ENCODE measurements around the gene PIGC.
"Not testable (repeated sequence)": the region's sequence is repeated elsewhere in the genome, so short reads cannot be mapped to it uniquely, and the experiment has no call there.

Gene PIGC

DNA sequence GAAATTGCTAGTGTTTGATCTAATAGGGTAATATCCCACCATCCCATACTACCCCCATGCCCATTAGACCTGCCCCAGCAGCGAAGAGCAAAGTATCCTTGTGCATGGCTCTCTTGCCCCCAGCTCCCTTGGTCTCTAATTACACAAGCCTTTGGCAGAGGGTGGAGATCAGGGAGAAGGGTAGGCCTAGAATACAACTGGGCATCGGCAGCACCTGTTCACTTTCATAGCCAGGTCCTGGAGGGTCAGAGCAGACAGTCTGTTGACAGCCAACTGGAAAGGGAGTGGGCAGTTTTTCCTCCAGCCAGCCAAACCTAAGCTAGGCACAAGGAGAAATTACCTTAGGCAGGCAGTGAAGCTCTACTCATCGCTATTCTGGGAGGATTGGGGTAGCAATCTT, 2.7 kb upstream of the PIGC start:
- H3K4me3 ChIP-seq (ENCODE audit: control insufficient read depth, low read depth, low read length) = no peak overlapping the region
- DNase-seq (ENCODE audit: low read depth) = no peak
- TF ChIP-seq, protein P1, sequence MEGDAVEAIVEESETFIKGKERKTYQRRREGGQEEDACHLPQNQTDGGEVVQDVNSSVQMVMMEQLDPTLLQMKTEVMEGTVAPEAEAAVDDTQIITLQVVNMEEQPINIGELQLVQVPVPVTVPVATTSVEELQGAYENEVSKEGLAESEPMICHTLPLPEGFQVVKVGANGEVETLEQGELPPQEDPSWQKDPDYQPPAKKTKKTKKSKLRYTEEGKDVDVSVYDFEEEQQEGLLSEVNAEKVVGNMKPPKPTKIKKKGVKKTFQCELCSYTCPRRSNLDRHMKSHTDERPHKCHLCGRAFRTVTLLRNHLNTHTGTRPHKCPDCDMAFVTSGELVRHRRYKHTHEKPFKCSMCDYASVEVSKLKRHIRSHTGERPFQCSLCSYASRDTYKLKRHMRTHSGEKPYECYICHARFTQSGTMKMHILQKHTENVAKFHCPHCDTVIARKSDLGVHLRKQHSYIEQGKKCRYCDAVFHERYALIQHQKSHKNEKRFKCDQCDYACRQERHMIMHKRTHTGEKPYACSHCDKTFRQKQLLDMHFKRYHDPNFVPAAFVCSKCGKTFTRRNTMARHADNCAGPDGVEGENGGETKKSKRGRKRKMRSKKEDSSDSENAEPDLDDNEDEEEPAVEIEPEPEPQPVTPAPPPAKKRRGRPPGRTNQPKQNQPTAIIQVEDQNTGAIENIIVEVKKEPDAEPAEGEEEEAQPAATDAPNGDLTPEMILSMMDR (conservative IDR thresholded peaks at IDR 0.05; ENCODE audit: control insufficient read depth, insufficient read depth, low read depth, low read length) = no peak

DNA sequence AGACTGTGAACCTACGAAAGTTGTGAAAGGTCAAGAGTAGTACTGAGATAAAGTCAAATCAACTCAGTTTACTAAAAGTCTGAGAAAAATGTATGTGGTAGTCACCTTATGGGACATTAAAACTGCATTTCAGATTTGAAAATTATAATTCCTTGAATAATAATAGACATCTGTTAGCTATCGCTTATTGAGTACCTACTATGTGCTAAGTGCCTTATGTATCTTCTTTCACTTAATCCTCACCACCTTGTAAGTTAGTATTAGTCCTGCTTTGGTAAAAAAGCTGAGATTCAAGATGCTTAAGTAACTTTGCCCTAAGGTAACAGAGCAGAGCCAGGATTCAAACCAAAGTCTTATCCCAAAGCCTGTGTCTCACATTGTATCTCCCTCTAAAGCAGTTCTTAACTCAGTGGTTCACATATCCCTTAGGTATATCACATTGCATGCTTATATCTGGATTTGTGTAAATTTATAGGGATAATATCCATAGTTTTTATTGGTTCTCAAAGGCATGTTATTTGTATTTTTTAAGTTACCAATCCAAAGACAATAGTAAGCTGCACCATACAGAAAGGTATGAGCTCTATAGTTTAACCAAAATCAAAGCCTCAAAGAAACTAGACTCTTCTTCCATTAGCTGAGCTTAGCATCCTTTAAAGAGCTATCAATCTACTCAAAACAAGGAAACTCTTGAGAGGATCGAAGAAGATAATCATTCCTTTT, 865 bp downstream of the PIGC start:
- no peak for DNase-seq (ENCODE audit: low read depth)
- peak overlapping the region; percentile 74 for H3K4me3 ChIP-seq (ENCODE audit: control insufficient read depth, low read depth, low read length)
- TF ChIP-seq, protein P1 (conservative IDR thresholded peaks at IDR 0.05; ENCODE audit: control insufficient read depth, insufficient read depth, low read depth, low read length) = no peak

DNA sequence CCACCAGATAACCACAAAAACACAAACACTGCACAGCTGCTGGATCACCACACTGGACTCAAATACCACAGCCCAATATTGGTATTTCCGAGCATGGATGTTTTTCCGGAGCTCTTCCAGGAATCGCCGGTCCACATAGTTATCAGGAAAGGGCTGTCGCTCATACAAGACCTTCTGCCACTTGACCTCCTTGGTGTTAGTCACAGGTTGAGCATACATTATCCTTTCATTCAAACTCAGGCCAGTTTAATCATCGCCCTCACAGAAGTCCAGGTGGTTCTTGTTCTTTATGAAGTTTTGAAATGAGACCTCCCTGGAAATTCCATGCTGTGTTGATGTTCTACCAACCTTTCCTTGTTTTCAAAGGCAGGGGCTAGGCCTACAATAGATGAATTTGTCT, 1.5 kb downstream of the PIGC start:
- DNase-seq (ENCODE audit: low read depth) = no peak
- TF ChIP-seq, protein P1 (conservative IDR thresholded peaks at IDR 0.05; ENCODE audit: control insufficient read depth, insufficient read depth, low read depth, low read length) = no peak
- H3K4me3 ChIP-seq (ENCODE audit: control insufficient read depth, low read depth, low read length) = no peak overlapping the region

DNA sequence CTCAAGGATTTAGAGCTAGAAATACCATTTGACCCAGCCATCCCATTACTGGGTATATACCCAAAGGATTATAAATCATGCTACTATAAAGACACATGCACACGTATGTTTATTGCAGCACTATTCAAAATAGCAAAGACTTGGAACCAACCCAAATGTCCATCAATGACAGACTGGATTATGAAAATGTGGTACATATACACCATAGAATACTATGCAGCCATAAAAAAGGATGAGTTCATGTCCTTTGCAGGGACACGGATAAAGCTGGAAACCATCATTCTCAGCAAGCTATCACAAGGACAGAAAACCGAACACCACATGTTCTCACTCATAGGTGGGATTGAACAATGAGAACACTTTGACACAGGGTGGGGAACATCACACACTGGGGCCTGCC, 6.7 kb downstream of the PIGC start:
- not testable (repeated sequence) for DNase-seq (ENCODE audit: low read depth); H3K4me3 ChIP-seq (ENCODE audit: control insufficient read depth, low read depth, low read length)

DNA sequence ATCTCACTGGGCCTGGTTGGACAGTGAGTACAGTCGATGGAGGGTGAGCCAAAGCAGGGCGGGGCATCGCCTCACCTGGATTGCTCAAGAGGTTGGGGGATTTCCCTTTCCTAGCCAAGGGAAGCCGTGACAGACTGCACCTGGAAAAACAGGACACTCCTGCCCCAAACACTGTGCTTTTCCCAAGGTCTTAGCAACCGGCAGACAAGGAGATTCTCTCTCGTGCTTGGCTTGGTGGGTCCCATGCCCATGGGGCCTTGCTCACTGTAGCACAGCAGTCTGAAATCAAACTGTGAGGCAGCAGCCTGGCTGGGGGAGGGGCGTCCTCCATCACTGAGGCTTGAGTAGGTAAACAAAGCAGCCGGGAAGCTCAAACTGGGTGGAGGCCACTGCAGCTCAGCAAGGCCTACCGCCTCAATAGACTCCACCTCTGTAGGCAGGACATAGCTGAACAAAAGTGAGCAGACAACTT, 12.1 kb downstream of the PIGC start:
- no peak overlapping the region for H3K4me3 ChIP-seq (ENCODE audit: control insufficient read depth, low read depth, low read length)
- TF ChIP-seq, protein P1 (conservative IDR thresholded peaks at IDR 0.05; ENCODE audit: control insufficient read depth, insufficient read depth, low read depth, low read length) = no peak
- DNase-seq (ENCODE audit: low read depth) = no peak

DNA sequence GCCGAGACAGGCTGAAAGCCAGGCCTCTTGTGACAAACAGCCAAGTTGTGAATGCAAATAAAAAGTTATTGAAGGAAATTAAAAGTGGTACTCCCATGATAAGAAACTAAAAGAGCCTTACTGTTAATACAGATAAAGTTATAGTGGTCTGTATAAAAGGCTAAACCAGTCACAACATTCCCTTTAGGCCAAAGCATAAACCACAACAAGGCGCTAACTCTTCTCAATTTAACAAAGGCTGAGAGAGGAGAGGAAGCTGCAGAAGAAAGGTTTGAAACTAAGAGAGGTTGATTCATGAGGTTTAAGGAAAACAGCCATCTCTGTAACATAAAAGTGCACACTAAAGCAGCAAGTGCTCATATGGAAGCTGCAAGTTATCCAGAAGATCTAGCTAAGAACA, 12.7 kb downstream of the PIGC start:
- DNase-seq (ENCODE audit: low read depth) = no peak
- TF ChIP-seq, protein P1 (conservative IDR thresholded peaks at IDR 0.05; ENCODE audit: control insufficient read depth, insufficient read depth, low read depth, low read length) = no peak
- H3K4me3 ChIP-seq (ENCODE audit: control insufficient read depth, low read depth, low read length) = no peak overlapping the region

DNA sequence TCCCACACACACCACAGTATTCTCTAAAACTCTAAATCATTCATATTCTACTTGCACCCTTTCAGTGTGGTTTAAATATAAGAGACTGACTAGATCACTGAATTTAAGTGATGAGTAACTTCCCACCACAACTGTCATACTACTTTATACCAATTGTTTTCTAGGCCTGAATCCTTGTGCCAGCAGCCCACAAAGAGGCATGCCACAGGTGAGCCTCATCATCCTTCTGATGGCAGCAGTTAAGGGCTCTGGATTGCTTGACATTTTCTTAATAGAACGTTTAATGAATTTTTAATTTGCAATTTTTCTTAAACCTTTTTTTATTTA, 13.8 kb downstream of the PIGC start:
- TF ChIP-seq, protein P1 (conservative IDR thresholded peaks at IDR 0.05; ENCODE audit: control insufficient read depth, insufficient read depth, low read depth, low read length) = no peak
- DNase-seq (ENCODE audit: low read depth) = no peak
- no peak overlapping the region for H3K4me3 ChIP-seq (ENCODE audit: control insufficient read depth, low read depth, low read length)

All from fibroblast of mammary gland (primary cell).